HepG2 (cell line): ENCODE results near the gene RANBP3. TPM values are rescaled to one million over a fixed set of nuclear protein-coding genes. Genes with fewer than 3 reads are reported as not detected.
A peak's percentile ranks its signal among the peaks of the same experiment; 100 is the strongest.

ENCODE experiments used
- AGO1 ChIP-seq: fragments of 200-400 bp; formaldehyde crosslinking; IDR thresholded peaks from 2 replicates; pipeline ENCODE4 v1.6.1; 2017; ENCODE audit warnings: mild to moderate bottlenecking, low read depth, low read length, moderate library complexity; ENCODE audit not compliant: poor library complexity, severe bottlenecking
- GFI1 ChIP-seq: sonication (generic); formaldehyde crosslinking; IDR thresholded peaks from 2 replicates; pipeline ENCODE4 v1.5.0; 2020; ENCODE audit warnings: missing genetic modification reagents, mild to moderate bottlenecking, borderline replicate concordance
- GPN1 ChIP-seq: sonication (generic); formaldehyde crosslinking; IDR thresholded peaks from 2 replicates; pipeline ENCODE4 v1.5.1; 2020; ENCODE audit warnings: missing genetic modification reagents, borderline replicate concordance
- HNF1A ChIP-seq, 2 experiments: sonication (generic) in 1 of 2; formaldehyde crosslinking in 1 of 2; IDR thresholded peaks; 2 replicates each; pipeline versions ENCODE4 v1.4.0 to v1.6.1; 2016 to 2020; ENCODE audit warnings: borderline replicate concordance in 1 of 2, low read depth in 1 of 2, mild to moderate bottlenecking in 1 of 2, missing genetic modification reagents in 1 of 2
- HNF1B ChIP-seq: sonication (generic); formaldehyde crosslinking; IDR thresholded peaks from 2 replicates; pipeline ENCODE4 v1.5.1; 2020; ENCODE audit warnings: mild to moderate bottlenecking, moderate library complexity, missing genetic modification reagents
- HOXA5 ChIP-seq: sonication (generic); formaldehyde crosslinking; IDR thresholded peaks from 2 replicates; pipeline ENCODE4 v1.4.0; 2020; ENCODE audit warnings: missing genetic modification reagents
- KLF16 ChIP-seq, 2 experiments: sonication (generic) in 1 of 2; formaldehyde crosslinking in 1 of 2; IDR thresholded peaks; 2 replicates each; pipeline versions ENCODE4 v1.6.1 to v1.8.0; 2016 to 2023; ENCODE audit warnings: missing genetic modification reagents in 2 of 2, missing compliant biosample characterization in 1 of 2
- MYC ChIP-seq: sonication (generic); formaldehyde crosslinking; IDR thresholded peaks from 2 replicates; pipeline ENCODE4 v1.9.0; 2021; ENCODE audit warnings: missing genetic modification reagents, borderline replicate concordance
- NCOA2 ChIP-seq: sonication (generic); formaldehyde crosslinking; IDR thresholded peaks from 2 replicates; pipeline ENCODE4 v1.8.0; 2022; ENCODE audit warnings: inconsistent platforms
- NFKBIZ ChIP-seq: IDR thresholded peaks from 2 replicates; pipeline ENCODE4 v1.6.1; 2018; ENCODE audit warnings: missing genetic modification reagents, missing compliant biosample characterization
- NR2F2 ChIP-seq: IDR thresholded peaks from 2 replicates; pipeline ENCODE4 v1.6.1; 2012; ENCODE audit warnings: low read depth, inconsistent platforms, borderline replicate concordance
- RAD21 ChIP-seq: fragments of 450-650 bp; formaldehyde crosslinking; IDR thresholded peaks from 2 replicates; pipeline ENCODE4 v1.5.0; 2020; ENCODE audit warnings: mild to moderate bottlenecking
- RORA ChIP-seq: sonication (generic); formaldehyde crosslinking; IDR thresholded peaks from 2 replicates; pipeline ENCODE4 v1.5.0; 2020; ENCODE audit warnings: mild to moderate bottlenecking, missing genetic modification reagents, moderate library complexity
- RXRB ChIP-seq: IDR thresholded peaks from 2 replicates; pipeline ENCODE4 v1.6.1; 2016; ENCODE audit warnings: borderline replicate concordance, missing genetic modification reagents, missing compliant biosample characterization
- TFAP4 ChIP-seq: sonication (generic); IDR thresholded peaks from 2 replicates; pipeline ENCODE4 v1.6.1; 2016; ENCODE audit warnings: low read depth, borderline replicate concordance
- YY1 ChIP-seq: IDR thresholded peaks from 2 replicates; pipeline ENCODE4 v1.6.1; 2011; ENCODE audit warnings: low read length, low read depth, moderate library complexity, mild to moderate bottlenecking; ENCODE audit not compliant: insufficient read depth, insufficient replicate concordance
- ZBTB43 ChIP-seq: sonication (generic); formaldehyde crosslinking; conservative IDR thresholded peaks from 2 replicates; pipeline ENCODE4 v1.4.0; 2020; ENCODE audit warnings: missing genetic modification reagents
- ZBTB7B ChIP-seq: sonication (generic); formaldehyde crosslinking; IDR thresholded peaks from 2 replicates; pipeline ENCODE4 v1.4.0; 2020; ENCODE audit warnings: missing genetic modification reagents
- ZNF253 ChIP-seq: sonication (generic); formaldehyde crosslinking; IDR thresholded peaks from 2 replicates; pipeline ENCODE4 v1.8.0; 2022; ENCODE audit warnings: mild to moderate bottlenecking, missing genetic modification reagents, borderline replicate concordance
- ZNF430 ChIP-seq: sonication (generic); formaldehyde crosslinking; IDR thresholded peaks from 2 replicates; pipeline ENCODE4 v1.9.0; 2021; ENCODE audit warnings: mild to moderate bottlenecking, missing genetic modification reagents
- polyA plus RNA-seq, 8 experiments: library from polyadenylated mRNA; depleted of rRNA in 3 of 8; stranded (reverse) in 7 of 8; unstranded in 1 of 8; fragments of >200 nt; fragmentation: Illumina TruSeq in 4 of 8; extraction: Trizol in 4 of 8; gene quantifications; 2 replicates each; pipeline versions ENCODE4 v1.2.1 to v1.2.3, GENCODE V29; 2011 to 2016; ENCODE audit warnings: low read depth in 4 of 8, missing spikeins in 1 of 8, mixed read lengths in 1 of 8; ENCODE audit not compliant: insufficient read depth in 1 of 8
- total RNA-seq, 5 experiments: library from RNA; depleted of rRNA; stranded (reverse); fragments of >200 nt; fragmentation: Illumina TruSeq; extraction: Trizol; gene quantifications; 2 replicates each; pipeline ENCODE4 v1.2.3, GENCODE V29; 2016; ENCODE audit warnings: low read depth in 1 of 5

RANBP3 gene
- total and polyA plus RNA-seq, 2 of the 13 experiments (the other 11 are each of a cell fraction or from before 2014, with no cell fraction given): 39.5 to 149 TPM

DNA sequence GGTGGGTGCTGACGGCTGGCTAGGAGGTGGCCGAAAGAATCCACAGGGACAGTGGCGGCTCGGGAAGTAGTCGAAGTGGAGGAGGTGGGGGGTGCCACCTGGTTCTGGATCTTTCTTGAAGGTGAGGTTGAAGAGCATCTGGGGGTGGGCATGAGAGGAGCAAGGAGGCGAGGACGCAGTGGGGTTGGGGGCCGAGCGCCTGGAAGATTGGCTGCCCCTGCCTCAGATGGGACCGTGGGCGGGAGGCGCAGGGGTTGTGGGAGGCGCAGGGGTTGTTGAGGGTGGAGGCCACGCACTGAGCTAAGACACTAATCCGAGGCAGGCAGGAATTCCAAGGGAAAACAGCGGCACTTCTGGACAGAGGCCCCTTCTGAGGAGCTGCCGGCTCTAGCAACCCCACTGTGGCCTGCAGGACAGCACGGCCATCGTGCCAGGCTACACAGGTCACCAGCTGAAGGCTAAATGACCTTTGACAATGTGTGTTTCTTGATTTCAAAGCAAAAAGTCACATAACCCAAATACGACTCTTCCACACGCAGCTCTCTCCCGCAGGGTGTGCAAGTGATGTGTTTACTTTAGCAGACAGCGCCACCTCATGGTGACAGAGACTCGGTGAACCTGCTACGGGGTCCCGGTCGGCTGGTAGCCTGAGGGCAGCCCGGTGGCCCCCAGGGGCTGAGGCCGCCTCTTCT, 44.1 kb upstream of the RANBP3 start (continued):
- TF ChIP-seq NR2F2 (0 out of 2 replicates have a peak, but pooled peaks have one; percentile 15), ZBTB43 (CRISPR knock-in tag) (peak; percentile 95), HOXA5 (CRISPR knock-in tag) (0 out of 2 replicates have a peak, but pooled peaks have one; percentile 67), HNF1B (no peak), NFKBIZ (0 out of 2 replicates have a peak, but pooled peaks have one; percentile 4), RORA (CRISPR knock-in tag) (no peak), RXRB (peak; percentile 47; the same call in 1 of the 2 replicates), YY1 (no peak), TFAP4 (peak; percentile 46; the same call in 1 of the 2 replicates), ZBTB7B (CRISPR knock-in tag) (0 out of 2 replicates have a peak, but pooled peaks have one; percentile 70), MYC (CRISPR knock-in tag) (peak; percentile 33; the same call in 1 of the 2 replicates), GFI1 (CRISPR knock-in tag) (no peak), KLF16 (CRISPR knock-in tag; IDR thresholded peaks at IDR 0.05) (peak in 1 of 2 experiments; percentile 83; a peak in 1 of 4 replicates), HNF1A (IDR thresholded peaks at IDR 0.05; ENCODE audit: low read depth) (no peak), HNF1A (CRISPR knock-in tag; IDR thresholded peaks at IDR 0.05; ENCODE audit: borderline replicate concordance) (peak; percentile 32; the same call in 1 of the 2 replicates), RAD21 (CRISPR knock-in tag) (peak; percentile 93), NCOA2 (CRISPR knock-in tag) (0 out of 2 replicates have a peak, but pooled peaks have one; percentile 27), ZNF430 (CRISPR knock-in tag) (no peak), ZNF253 (CRISPR knock-in tag) (no peak), AGO1 (no peak), GPN1 (CRISPR knock-in tag) (no peak)
